Measurements from ENCODE around the gene ARHGAP45.

Gene ARHGAP45

GRCh38 chr19:1108291-1109031 lies 41.5 kb downstream of the ARHGAP45 start:
- no peaks in the 10 kb centered on the region for H3K27me3 ChIP-seq (replicated peaks in 2 of 5; ENCODE audit: control insufficient read depth in 4 of 5, insufficient read depth in 5 of 5, low read length in 4 of 5)
- peaks cover 0 to 64% (median 41%) of the 10 kb centered on the region in 4 experiments for H3K36me3 ChIP-seq (ENCODE audit: control insufficient read depth in 4 of 4, insufficient read depth in 4 of 4, low read length in 3 of 4)
- 96% methylated on average over 77 of the region's 89 CpGs for WGBS (ENCODE audit: insufficient coverage)
- H3K9me3 ChIP-seq (ENCODE audit: control extremely low read depth in 1 of 5, control insufficient read depth in 4 of 5, insufficient read depth in 2 of 5, low read depth in 1 of 5, low read length in 4 of 5), result no peaks in the 10 kb centered on the region
- H3K4me3 ChIP-seq (ENCODE audit: control insufficient read depth in 1 of 7, extremely low read depth in 1 of 7, insufficient read depth in 4 of 7, low read depth in 2 of 7, low read length in 6 of 7), result no peak overlapping the region
- no peak for DNase-seq
- peaks cover 0 to 26% (median 19%) of the 10 kb centered on the region in 4 experiments for H3K4me1 ChIP-seq (ENCODE audit: control extremely low read depth in 1 of 4, control insufficient read depth in 4 of 4, insufficient read depth in 4 of 4, low read length in 3 of 4)
- POLR2A ChIA-PET, result no interaction called here
- no peak overlapping the region for H3K27ac ChIP-seq (ENCODE audit: insufficient read depth in 1 of 2, low read depth in 1 of 2, low read length in 2 of 2, poor library complexity in 1 of 2, severe bottlenecking in 2 of 2)
- CTCF ChIA-PET, result no interaction called here

GRCh38 chr19:1109032-1109551 lies 42.1 kb downstream of the ARHGAP45 start:
- POLR2A ChIA-PET, result no interaction called here
- Histone ChIP-seq H3K9me3 (ENCODE audit: control extremely low read depth in 1 of 5, control insufficient read depth in 4 of 5, insufficient read depth in 2 of 5, low read depth in 1 of 5, low read length in 4 of 5) (no peaks in the 10 kb centered on the region), H3K27me3 (replicated peaks in 2 of 5; ENCODE audit: control insufficient read depth in 4 of 5, insufficient read depth in 5 of 5, low read length in 4 of 5) (no peaks in the 10 kb centered on the region), H3K4me1 (ENCODE audit: control extremely low read depth in 1 of 4, control insufficient read depth in 4 of 4, insufficient read depth in 4 of 4, low read length in 3 of 4) (peaks cover 0 to 27% (median 21%) of the 10 kb centered on the region in 4 experiments), H3K27ac (ENCODE audit: insufficient read depth in 1 of 2, low read depth in 1 of 2, low read length in 2 of 2, poor library complexity in 1 of 2, severe bottlenecking in 2 of 2) (no peak overlapping the region), H3K4me3 (ENCODE audit: control insufficient read depth in 1 of 7, extremely low read depth in 1 of 7, insufficient read depth in 4 of 7, low read depth in 2 of 7, low read length in 6 of 7) (no peak overlapping the region), H3K36me3 (ENCODE audit: control insufficient read depth in 4 of 4, insufficient read depth in 4 of 4, low read length in 3 of 4) (peaks cover 0 to 71% (median 43%) of the 10 kb centered on the region in 4 experiments)
- CTCF ChIA-PET, result no interaction called here
- no peak for DNase-seq
- 95% methylated on average over 36 of the region's 48 CpGs for WGBS (ENCODE audit: insufficient coverage)

- H3K4me3 ChIP-seq (ENCODE audit: control insufficient read depth in 1 of 7, extremely low read depth in 1 of 7, insufficient read depth in 4 of 7, low read depth in 2 of 7, low read length in 6 of 7), result no peak overlapping the region
- WGBS (ENCODE audit: insufficient coverage), result 97% methylated on average over 43 of the region's 54 CpGs
- H3K4me1 ChIP-seq (ENCODE audit: control extremely low read depth in 1 of 4, control insufficient read depth in 4 of 4, insufficient read depth in 4 of 4, low read length in 3 of 4), result peaks cover 0 to 24% (median 19%) of the 10 kb centered on the region in 4 experiments
- peaks cover 2 to 75% (median 45%) of the 10 kb centered on the region in 4 experiments for H3K36me3 ChIP-seq (ENCODE audit: control insufficient read depth in 4 of 4, insufficient read depth in 4 of 4, low read length in 3 of 4)
- H3K9me3 ChIP-seq (ENCODE audit: control extremely low read depth in 1 of 5, control insufficient read depth in 4 of 5, insufficient read depth in 2 of 5, low read depth in 1 of 5, low read length in 4 of 5), result no peaks in the 10 kb centered on the region
- ChIA-PET POLR2A (no interaction called here), CTCF (no interaction called here)
- no peaks in the 10 kb centered on the region for H3K27me3 ChIP-seq (replicated peaks in 2 of 5; ENCODE audit: control insufficient read depth in 4 of 5, insufficient read depth in 5 of 5, low read length in 4 of 5)
- H3K27ac ChIP-seq (ENCODE audit: insufficient read depth in 1 of 2, low read depth in 1 of 2, low read length in 2 of 2, poor library complexity in 1 of 2, severe bottlenecking in 2 of 2), result no peak overlapping the region
- no peak for DNase-seq
Measured at GRCh38 chr19:1109697-1110671, 43.0 kb downstream of the ARHGAP45 start.

- Histone ChIP-seq H3K27ac (ENCODE audit: insufficient read depth in 1 of 2, low read depth in 1 of 2, low read length in 2 of 2, poor library complexity in 1 of 2, severe bottlenecking in 2 of 2) (no peak overlapping the region), H3K27me3 (replicated peaks in 2 of 5; ENCODE audit: control insufficient read depth in 4 of 5, insufficient read depth in 5 of 5, low read length in 4 of 5) (no peaks in the 10 kb centered on the region), H3K4me3 (ENCODE audit: control insufficient read depth in 1 of 7, extremely low read depth in 1 of 7, insufficient read depth in 4 of 7, low read depth in 2 of 7, low read length in 6 of 7) (no peak overlapping the region), H3K36me3 (ENCODE audit: control insufficient read depth in 4 of 4, insufficient read depth in 4 of 4, low read length in 3 of 4) (peaks cover 2 to 74% (median 46%) of the 10 kb centered on the region in 4 experiments), H3K4me1 (ENCODE audit: control extremely low read depth in 1 of 4, control insufficient read depth in 4 of 4, insufficient read depth in 4 of 4, low read length in 3 of 4) (peaks cover 0 to 15% (median 10%) of the 10 kb centered on the region in 4 experiments), H3K9me3 (ENCODE audit: control extremely low read depth in 1 of 5, control insufficient read depth in 4 of 5, insufficient read depth in 2 of 5, low read depth in 1 of 5, low read length in 4 of 5) (no peaks in the 10 kb centered on the region)
- WGBS (ENCODE audit: insufficient coverage), result 94% methylated on average over 14 of the region's 18 CpGs
- ChIA-PET POLR2A (interaction anchor here (0.6 kb wide), 1 partner anchor 92 kb away, joined by 5 read pairs; no protein-coding TSS in a partner anchor), CTCF (interaction anchor here (0.9 to 4.0 kb wide), 4 partner anchors 82 to 133 kb away, joined by 3 to 33 read pairs (median 20); no protein-coding TSS in a partner anchor)
- no peak for DNase-seq
Measured at GRCh38 chr19:1110809-1111640, 44.1 kb downstream of the ARHGAP45 start.

GRCh38 chr19:1111641-1112267 lies 44.8 kb downstream of the ARHGAP45 start:
- WGBS (ENCODE audit: insufficient coverage), result 100% methylated on average over 4 of the region's 18 CpGs
- no peaks in the 10 kb centered on the region for H3K9me3 ChIP-seq (ENCODE audit: control extremely low read depth in 1 of 5, control insufficient read depth in 4 of 5, insufficient read depth in 2 of 5, low read depth in 1 of 5, low read length in 4 of 5)
- no peak overlapping the region for H3K4me3 ChIP-seq (ENCODE audit: control insufficient read depth in 1 of 7, extremely low read depth in 1 of 7, insufficient read depth in 4 of 7, low read depth in 2 of 7, low read length in 6 of 7)
- no peak overlapping the region for H3K27ac ChIP-seq (ENCODE audit: insufficient read depth in 1 of 2, low read depth in 1 of 2, low read length in 2 of 2, poor library complexity in 1 of 2, severe bottlenecking in 2 of 2)
- H3K27me3 ChIP-seq (replicated peaks in 2 of 5; ENCODE audit: control insufficient read depth in 4 of 5, insufficient read depth in 5 of 5, low read length in 4 of 5), result no peaks in the 10 kb centered on the region
- H3K36me3 ChIP-seq (ENCODE audit: control insufficient read depth in 4 of 4, insufficient read depth in 4 of 4, low read length in 3 of 4), result peaks cover 2 to 74% (median 49%) of the 10 kb centered on the region in 4 experiments
- CTCF ChIA-PET, result interaction anchor here (0.7 to 4.0 kb wide), 8 partner anchors 12 to 110 kb away, joined by 3 to 33 read pairs (median 13); no protein-coding TSS in a partner anchor
- POLR2A ChIA-PET, result interaction anchor here (0.6 kb wide), 1 partner anchor 91 kb away, joined by 5 read pairs; no protein-coding TSS in a partner anchor
- peaks cover 0 to 10% (median 9%) of the 10 kb centered on the region in 4 experiments for H3K4me1 ChIP-seq (ENCODE audit: control extremely low read depth in 1 of 4, control insufficient read depth in 4 of 4, insufficient read depth in 4 of 4, low read length in 3 of 4)
- no peak for DNase-seq
